Fibroblast of peridontal ligament (primary cell): ENCODE results near the gene XPR1.
"Not testable (repeated sequence)": the region's sequence is repeated elsewhere in the genome, so short reads cannot be mapped to it uniquely, and the experiment has no call there.

Experiments used
- DNase-seq: peaks from one replicate; pipeline ENCODE4 v3.0.0-alpha.2; 2010; ENCODE audit errors: extremely low read depth

Gene XPR1

DNA sequence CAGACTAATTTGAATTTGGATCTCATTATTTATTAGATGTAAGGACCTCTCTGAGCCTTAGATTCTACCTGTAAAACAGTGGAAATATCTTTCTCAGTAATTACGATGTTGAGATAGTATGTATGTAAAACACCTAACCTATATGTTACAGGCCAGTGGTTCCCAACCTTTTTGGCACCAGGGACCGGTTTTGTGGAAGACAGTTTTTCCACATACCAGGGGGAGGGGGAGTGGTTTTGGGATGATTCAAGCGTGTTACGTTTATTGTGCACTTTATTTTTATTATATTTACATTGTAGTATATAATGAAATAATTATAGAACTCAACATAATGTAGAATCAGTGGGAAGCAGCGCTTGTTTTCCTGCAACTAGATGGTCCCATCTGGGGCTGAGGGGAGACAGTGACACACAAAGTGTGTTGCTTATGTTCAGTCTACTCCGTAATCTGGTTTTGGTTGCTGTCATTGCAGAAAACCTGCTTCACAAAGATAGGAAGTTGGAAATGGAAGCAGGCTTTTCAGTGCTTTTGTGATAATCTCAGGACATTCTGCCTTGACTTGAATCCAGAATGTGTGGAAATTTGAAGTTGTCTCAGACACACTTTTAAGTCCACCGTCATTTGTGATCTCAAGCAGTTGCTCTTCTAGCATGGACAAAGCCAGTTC, 12.8 kb downstream of the XPR1 start:
- no peak for DNase-seq

DNA sequence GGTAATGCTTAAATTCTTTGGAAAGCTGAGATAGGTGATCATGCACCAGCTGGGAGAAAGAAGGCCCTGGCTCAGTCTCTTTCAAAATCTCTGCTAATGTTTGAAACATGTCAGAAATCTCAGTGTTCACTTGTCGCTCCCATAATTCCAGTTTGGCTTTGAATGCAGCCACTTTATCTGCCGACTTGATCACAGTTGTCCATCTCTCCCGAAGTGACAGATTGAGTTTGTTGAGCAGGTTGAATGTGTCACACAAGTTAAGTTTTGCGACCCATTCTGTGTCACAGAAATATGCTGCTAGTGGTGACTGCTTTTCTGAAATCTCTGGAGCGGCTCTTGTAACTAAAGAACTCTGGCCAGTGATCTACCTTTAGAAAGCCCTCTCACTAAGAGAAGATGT, 13.4 kb downstream of the XPR1 start:
- not testable (repeated sequence) for DNase-seq

DNA sequence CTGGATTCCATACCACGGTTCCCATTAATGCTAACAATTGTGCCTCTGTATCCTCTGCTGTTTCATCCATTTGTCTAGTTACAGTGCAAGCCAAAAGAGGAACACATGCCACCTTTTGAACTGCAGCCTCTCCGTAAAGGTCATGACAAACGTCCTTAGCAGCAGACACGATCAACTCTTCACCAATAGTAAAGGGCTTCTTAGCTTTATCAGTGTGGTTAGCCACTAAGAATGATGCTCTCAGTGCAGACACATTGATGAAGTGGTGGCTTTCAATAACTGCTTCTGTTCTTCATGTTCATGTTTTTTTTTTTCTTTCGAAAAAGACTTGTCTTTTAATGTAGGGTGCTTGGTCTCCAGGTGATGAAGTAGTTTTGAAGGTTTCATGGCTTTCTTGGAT, 14.3 kb downstream of the XPR1 start:
- DNase-seq: no peak

DNA sequence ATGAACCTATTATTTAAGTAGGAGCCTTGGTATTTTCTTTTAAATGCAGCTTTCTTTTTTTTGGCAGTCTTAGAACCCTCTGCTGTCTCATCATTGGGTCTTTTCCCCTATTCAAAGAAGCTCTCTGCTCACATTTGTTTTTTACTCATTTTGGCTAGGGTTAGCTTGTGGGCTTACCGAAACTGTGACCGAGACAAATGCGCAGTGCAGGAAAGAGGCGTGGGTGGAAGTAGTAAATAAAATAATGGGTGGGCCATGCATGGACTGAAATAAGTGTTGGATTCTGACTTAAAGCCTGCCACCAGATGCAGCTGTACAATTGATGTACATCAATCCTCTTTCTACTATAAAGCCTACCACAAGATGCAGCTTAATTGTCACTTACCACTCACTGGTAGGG, 14.7 kb downstream of the XPR1 start:
- DNase-seq: no peak

DNA sequence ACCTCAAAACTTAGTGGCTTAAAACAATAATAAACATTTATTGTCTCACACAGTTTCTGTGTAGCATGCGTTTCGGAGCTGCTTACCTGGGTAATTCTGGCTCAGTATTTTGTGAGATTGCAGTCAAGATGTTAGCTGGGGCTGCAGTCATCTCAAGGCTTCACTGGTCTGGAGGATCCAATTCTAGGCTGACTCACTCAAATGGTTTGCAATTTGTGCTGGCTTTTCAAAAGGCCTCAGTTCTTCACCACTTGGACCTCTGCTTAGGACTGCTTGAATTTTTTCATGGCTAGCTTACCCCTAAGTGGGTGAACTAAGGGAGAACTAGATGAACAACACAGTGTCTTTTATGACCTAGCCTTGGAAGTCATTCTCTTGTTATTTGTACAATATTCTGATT, 21.0 kb downstream of the XPR1 start:
- peak; percentile 55 for DNase-seq

DNA sequence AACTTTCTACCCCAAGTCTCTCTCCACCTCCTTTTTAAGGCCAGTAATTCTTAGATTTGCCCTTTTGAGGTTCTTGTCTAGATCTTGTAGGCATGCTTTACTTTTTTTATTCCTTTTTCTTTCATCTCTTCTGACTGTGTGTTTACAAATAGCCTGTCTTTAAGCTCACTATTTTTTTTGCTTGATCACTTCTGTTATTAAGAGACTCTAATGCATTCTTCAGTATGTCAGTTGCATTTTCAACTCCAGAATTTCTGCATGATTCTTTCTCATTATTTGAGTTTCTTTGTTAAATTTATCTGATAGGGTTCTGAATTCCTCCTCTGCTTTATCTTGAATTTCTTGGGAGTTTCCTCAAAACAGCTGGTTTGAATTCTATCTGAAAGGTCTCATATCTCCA, 30.9 kb downstream of the XPR1 start:
- no peak for DNase-seq

DNA sequence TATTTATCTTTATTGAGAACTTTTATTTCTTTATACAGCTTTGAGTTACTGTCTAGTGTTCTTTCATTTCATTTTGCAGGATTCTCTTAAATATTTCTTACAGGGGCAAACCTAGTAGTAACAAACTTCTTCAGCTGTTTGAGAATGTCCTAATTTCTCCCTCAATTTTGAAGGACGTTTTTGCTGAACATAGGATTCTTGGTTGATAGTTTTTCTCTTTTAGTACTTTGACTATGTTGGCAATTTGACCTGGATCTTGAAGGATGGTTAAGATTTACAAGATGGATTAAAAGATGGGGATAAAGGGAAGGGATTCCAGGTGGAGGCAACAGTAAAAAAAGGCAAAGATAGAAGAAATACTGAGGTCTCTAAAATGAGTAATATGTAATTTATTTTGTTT, 38.9 kb downstream of the XPR1 start:
- DNase-seq: no peak

DNA sequence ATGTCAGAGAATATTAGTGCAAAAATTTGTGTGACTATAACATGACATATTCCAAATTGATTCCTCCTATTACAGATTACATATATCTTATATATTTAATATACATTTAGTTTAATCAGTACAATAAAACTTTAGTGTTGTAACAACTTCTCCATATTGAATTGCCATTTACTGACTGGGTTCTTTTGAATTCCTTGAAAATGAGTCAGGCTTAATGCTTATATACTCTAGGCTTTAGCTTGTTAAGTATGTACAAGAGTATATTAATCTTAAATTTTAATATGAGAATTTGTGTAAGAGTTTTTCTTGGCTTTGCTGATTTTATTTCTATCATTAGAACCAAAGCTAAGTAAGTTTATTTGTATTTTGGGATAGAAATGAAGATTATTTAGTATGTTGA, 40.3 kb downstream of the XPR1 start:
- no peak for DNase-seq

DNA sequence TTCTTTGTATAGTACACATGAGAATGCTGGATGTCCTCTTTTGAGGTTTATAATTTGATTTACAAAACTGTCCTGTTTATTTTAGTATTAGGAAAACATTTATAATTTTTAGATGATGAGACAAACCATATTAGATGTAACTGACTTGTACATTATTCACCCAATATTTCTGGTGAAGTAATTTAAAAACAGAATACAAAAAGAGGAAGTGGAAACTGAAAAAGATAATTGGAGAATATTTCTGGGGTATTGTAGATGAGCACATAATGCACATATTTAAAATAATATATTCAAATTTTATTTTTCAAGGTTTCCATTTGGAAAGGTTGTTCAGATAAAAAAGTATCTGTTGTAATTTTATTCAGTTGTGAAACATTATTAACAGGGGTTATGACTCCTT, 40.7 kb downstream of the XPR1 start:
- no peak for DNase-seq

DNA sequence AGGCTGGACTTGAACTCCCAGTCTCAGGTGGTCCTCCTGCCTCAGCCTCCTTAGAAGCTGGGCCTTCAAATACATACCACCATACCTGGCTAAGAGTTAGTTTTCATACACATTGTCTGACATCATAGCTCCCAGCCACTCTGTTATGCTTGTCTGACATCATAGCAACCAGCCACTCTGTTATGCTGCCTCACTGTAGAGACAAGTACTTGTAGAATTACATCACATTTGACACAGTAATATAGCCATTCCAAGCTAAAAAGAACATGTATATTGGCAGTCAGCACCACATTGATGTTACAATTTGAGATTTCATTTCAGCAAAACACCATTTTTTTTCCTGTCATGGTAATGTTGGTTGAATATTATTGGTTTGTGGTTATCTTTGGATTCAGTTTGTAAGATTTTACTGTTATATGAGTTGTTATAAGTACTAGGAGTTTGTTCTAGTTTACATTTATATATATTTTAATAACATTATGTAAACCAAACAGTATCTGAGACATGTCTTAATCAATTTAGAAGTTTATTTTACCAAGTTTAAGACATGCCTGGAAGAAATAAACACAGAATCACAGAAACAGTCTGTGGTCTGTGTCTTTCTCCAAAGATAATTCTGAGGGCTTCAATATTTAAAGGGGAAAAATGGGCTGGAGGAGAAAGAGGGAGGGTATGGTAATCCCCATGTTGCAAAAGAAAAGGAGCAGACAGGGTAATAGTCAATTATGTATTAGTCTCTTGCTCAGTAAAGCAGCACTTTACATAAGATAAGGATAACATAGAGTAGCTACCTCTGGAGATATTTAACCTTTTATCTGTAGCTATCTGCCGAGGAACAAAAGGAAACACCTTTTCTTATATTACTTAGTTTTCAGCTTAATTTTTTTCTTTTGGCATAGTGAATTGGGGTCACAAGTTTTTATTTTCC, 43.0 kb downstream of the XPR1 start:
- DNase-seq: peak; percentile 91

DNA sequence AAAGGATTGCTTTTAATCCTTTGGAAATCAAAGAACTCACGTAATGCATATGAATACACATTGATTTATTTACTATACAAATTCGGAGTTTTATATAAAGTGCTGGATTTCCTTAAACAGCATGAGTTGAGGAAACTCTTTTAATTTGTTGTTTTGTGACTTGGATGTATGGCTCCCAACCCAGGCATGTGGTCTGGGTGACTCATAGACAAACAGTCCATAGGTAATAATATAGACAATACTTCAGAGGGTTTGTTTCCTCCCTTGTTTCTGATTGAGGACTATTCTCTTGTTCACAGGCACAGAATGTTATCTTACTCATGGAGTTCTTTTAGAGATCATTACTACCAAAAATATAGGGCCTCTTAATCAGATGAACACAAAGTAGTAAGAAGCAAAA, 43.8 kb downstream of the XPR1 start:
- DNase-seq: no peak

DNA sequence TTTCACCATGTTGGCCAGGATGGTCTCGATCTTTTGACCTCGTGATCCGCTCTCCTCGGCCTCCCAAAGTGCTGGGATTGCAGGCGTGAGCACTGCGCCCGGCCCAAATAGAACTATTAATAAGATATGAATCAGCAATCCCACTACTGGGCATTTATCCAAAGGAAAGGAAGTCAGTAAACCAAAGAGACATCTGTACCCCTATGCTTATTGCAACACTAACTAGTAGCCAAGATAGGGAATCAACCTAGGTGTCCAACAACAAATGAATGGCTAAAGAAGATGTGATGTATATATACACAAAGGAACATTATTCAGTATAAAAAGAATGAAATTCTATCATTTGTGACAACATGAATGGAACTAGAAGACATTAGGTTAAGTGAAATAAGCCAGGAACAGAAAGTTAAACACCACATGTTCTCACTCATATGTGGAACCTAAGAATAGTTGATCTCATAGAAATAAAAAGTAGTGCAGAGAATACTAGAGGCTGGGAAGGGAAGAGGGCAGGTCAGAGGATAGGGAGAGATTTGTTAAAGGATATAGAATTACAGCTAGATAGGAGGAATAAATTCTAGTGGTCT, 48.8 kb downstream of the XPR1 start:
- no peak for DNase-seq

DNA sequence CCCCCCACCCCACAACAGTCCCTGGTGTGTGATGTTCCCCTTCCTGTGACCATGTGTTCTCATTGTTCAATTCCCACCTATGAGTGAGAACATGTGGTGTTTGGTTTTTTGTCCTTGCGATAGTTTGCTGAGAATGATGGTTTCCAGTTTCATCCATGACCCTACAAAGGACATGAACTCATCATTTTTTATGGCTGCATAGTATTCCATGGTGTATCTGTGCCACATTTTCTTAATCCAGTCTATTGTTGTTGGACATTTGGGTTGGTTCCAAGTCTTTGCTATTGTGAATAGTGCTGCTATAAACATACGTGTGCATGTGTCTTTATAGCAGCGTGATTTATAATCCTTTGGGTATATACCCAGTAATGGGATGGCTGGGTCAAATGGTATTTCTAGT, 51.3 kb downstream of the XPR1 start:
- DNase-seq: not testable (repeated sequence)

DNA sequence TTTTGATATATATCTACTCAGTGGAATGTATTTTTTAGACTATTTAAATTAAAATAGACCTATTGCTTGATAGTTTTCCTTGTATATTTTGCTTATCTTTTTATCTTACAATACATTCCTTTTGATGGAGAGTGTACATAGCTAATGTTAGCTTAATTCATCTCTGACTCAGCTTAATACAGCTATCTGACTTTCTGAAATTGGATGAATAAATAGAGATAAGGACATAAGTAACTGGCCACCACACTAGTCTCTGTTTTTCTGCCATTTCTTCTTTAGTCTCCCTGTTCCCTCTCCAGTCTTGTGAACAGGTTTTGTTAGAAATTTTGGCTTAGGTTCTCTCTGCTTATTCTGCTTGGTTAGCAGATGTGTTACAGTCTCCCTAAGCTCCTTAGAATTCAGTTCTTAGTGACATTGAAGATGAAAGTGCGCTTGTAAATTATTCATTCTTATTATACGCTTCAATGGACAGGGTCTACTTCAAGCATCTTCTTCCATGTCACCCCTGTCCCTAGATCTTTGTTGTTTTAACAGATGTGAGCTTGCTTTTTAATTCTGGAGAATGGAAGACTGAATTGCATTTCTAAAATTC, 59.6 kb downstream of the XPR1 start:
- DNase-seq: no peak

DNA sequence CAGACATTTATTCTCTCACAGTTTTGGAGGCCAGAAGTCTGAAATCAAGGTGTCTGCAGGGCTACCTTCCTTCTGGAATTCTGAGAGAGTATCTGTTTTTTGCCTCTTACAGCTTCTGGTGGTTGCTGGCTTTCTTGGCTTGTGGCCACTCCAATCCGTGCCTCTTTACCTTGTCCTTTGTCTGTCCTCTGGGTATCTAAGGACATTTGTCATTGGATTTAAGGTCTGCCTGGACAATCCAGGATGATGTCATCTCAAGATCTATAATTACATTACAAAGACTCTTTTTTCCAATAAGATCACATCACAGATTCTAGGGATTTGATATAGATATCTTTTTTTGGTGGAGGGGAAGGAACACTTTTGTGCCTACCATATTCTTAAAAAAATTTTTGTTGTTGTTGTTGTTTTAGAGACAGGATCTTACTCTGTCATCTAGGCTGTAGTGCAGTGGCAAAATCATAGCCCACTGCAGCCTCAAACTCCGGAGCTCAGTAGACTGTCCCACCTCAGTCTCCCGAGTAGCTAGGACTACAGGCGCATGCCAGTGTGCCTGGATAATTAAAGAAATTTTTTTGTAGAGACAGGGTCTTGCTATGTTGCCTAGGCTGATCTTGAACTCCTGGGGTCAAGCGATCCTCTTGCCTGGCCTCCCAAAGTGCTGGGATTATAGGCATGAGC, 61.9 kb downstream of the XPR1 start:
- DNase-seq: no peak

DNA sequence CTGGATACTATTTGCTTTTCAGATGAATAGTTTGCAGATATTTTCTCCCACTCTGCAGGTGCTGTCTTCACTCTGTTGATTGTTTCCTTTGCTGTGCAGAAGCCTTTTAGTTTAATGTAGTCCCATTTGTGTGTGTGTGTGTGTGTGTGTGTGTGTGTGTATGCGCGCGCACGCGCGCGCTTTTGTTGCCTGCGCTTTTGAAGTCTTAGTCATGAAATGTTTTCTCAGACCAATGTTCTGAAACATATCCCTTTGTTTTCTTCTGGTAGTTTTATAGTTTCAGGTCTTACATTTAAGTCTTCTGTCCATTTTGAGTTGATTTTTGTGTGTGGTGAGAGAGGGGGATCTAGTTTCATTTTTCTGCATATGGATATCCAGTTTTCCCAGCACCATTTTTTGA, 63.5 kb downstream of the XPR1 start:
- no peak for DNase-seq

DNA sequence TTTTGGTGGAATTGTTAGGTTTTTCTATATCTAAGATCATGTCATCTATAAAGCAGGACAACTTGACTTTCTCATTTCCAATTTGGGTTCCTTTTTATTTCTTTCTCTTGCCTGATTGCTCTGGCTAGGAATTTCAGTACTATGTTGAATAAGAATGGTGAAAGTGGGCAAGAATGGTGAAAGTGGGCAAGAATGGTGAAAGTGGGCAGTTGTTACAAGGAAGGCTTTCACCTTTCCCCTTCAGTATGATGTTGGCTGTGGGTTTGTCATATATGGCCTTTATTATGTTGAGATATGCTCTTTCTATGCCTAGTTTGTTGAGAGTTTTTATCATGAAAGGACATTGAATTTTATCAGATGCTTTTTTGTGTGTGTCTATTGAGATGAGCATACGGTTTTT, 64.5 kb downstream of the XPR1 start:
- DNase-seq: no peak

DNA sequence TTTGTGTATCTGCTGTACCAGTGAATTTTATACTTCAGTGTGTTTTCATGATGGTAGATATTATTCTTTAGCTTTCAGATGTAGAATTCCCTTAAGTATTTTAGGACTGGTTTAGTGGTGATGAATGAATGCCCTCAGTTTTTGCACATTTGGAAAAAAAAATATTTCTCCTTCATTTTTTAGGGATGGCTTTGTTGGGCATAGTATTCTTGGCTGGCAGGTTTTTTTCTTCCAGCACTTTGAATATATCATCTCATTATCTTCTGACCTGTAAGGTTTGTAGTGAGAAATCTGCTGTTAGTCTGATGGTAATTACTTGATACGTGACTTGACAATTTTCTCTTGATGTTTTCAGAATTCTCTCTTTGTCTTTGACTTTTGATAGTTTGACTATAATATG, 66.8 kb downstream of the XPR1 start:
- no peak for DNase-seq

DNA sequence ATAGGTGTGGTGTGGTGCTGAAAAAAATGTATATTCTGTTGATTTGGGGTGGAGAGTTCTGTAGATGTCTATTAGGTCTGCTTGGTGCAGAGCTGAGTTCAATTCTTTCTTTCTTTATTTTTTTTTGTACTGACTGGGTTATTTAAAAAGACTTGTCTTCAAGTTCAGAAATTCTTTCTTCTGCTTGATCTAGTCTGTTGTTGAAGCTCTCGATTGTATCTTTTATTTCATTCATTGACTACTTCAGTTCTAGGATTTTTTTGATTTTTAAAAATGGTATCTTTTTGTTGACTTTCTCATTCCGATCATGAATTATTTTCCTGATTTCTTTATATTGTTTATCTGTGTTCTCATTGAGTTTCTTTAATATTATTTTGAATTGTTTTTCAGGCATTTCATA, 70.6 kb downstream of the XPR1 start:
- not testable (repeated sequence) for DNase-seq

DNA sequence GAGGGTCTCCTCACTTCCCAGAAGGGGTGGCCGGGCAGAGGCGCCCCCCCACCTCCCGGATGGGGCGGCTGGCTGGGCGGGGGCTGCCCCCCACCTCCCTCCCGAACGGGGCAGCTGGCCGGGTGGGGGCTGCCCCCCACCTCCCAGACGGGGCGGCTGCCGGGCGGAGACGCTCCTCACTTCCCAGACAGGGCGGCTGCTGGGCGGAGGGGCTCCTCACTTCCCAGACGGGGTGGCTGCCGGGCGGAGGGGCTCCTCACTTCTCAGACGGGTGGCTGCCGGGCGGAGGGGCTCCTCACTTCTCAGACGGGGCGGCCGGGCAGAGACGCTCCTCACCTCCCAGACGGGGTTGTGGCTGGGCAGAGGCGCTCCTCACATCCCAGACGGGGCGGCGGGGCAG, 78.9 kb downstream of the XPR1 start:
- not testable (repeated sequence) for DNase-seq

DNA sequence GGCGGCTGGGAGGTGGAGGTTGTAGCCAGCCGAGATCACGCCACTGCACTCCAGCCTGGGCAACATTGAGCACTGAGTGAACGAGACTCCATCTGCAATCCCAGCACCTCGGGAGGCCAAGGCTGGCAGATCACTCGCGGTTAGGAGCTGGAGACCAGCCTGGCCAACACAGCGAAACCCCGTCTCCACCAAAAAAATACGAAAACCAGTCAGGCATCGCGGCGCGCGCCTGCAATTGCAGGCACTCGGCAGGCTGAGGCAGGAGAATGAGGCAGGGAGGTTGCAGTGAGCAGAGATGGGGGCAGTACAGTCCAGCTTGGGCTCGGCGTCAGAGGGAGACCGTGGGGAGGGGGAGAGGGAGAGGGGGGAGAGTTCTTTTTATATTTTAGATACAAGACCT, 79.4 kb downstream of the XPR1 start:
- DNase-seq: not testable (repeated sequence)

DNA sequence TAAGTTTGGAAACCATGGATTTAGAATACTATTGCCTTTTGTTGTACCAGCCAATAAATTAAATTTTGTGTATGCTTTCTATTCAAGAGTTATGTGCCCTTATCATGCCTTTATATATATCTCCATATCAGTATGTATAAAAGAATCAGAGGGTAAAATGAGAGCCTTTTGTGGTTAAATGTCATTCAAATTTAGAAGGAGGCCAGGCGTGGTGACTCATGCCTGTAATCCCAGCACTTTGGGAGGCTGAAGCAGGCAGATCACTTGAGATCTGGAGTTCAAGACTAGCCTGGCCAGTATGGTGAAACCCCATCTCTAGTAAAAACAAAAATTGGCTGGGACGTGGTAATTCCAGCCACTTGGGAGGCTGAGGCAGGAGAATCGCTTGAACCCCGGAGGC, 88.9 kb downstream of the XPR1 start:
- peak; percentile 7 for DNase-seq
